CD4-positive, alpha-beta memory T cell (primary cell): ENCODE measurements around the gene IRF5. TPM values are rescaled to one million over a fixed set of nuclear protein-coding genes. Genes with fewer than 3 reads are reported as not detected.

Source experiments
- CTCF ChIA-PET: fragments of 350-600 bp; sonication (Branson Sonifier 250); formaldehyde crosslinking; loops from one replicate; lab custom pipeline; 2021; ENCODE audit warnings: inconsistent platforms; ENCODE audit not compliant: partially characterized antibody; lab: Charles Lee
- POLR2A ChIA-PET: fragments of 350-600 bp; sonication (Branson Sonifier 250); formaldehyde crosslinking; loops from one replicate; lab custom pipeline; 2021; ENCODE audit not compliant: partially characterized antibody; lab: Charles Lee
- DNase-seq, 5 donors: peaks; one replicate each; pipeline versions ENCODE4 v3.0.0 to v3.0.0-alpha.2; 2020 to 2022; ENCODE audit warnings: mixed read lengths in 1 of 5
- H3K27ac ChIP-seq: one replicate; pipeline ENCODE4 v1.7.0; 2013; ENCODE audit warnings: low read depth, low read length
- H3K27me3 ChIP-seq: 2 replicates; pipeline ENCODE4 v1.7.0; 2013; ENCODE audit warnings: mild to moderate bottlenecking, low read length, moderate library complexity; ENCODE audit not compliant: insufficient read depth
- H3K36me3 ChIP-seq: 2 replicates; pipeline ENCODE4 v1.7.0; 2013; ENCODE audit warnings: mild to moderate bottlenecking, low read length, moderate library complexity; ENCODE audit not compliant: insufficient read depth
- H3K4me1 ChIP-seq: 2 replicates; pipeline ENCODE4 v1.7.0; 2013; ENCODE audit warnings: mild to moderate bottlenecking, low read length, moderate library complexity; ENCODE audit not compliant: insufficient read depth
- H3K4me3 ChIP-seq, 2 donors: one replicate each; pipeline ENCODE4 v1.7.0; 2013; ENCODE audit warnings: low read length in 2 of 2, mild to moderate bottlenecking in 1 of 2
- H3K9me3 ChIP-seq, 2 donors: one replicate each; pipeline ENCODE4 v1.7.0; 2013; ENCODE audit warnings: low read length in 2 of 2, control low read depth in 1 of 2; ENCODE audit not compliant: control insufficient read depth in 1 of 2
- H3K27ac Mint-ChIP-seq, 7 donors: one replicate each; pipeline ENCODE4 v1.8.0; 2020 to 2021; ENCODE audit warnings: mixed read lengths in 7 of 7, mild to moderate bottlenecking in 6 of 7, inconsistent platforms in 3 of 7, moderate library complexity in 3 of 7
- H3K27me3 Mint-ChIP-seq, 2 donors: one replicate each; pipeline ENCODE4 v1.8.0; 2020 to 2021; ENCODE audit warnings: mixed read lengths in 2 of 2
- H3K36me3 Mint-ChIP-seq, 2 donors: one replicate each; pipeline ENCODE4 v1.8.0; 2020 to 2021; ENCODE audit warnings: mixed read lengths in 2 of 2, inconsistent platforms in 1 of 2, mild to moderate bottlenecking in 1 of 2
- H3K4me1 Mint-ChIP-seq, 4 donors: one replicate each; pipeline ENCODE4 v1.8.0; 2020 to 2021; ENCODE audit warnings: mixed read lengths in 4 of 4, mild to moderate bottlenecking in 1 of 4
- H3K4me3 Mint-ChIP-seq, 8 donors: one replicate each; pipeline ENCODE4 v1.8.0; 2020 to 2021; ENCODE audit warnings: mixed read lengths in 8 of 8, mild to moderate bottlenecking in 7 of 8, moderate library complexity in 6 of 8, inconsistent platforms in 3 of 8
- H3K9me3 Mint-ChIP-seq, 8 donors: one replicate each; pipeline ENCODE4 v1.8.0; 2020 to 2021; ENCODE audit warnings: mixed read lengths in 8 of 8, mild to moderate bottlenecking in 5 of 8, inconsistent platforms in 3 of 8, moderate library complexity in 1 of 8
- intact Hi-C: fragments of 100-400 bp; cut with micrococcal nuclease; formaldehyde crosslinking; loops from one replicate; pipeline ENCODE4 v1.15.1; 2023
- polyA plus RNA-seq, 2 donors: library from polyadenylated mRNA; unstranded; fragments of 300-500 nt; fragmentation: Illumina TruSeq; gene quantifications; one replicate each; pipeline ENCODE4 v1.2.3, GENCODE V29; 2021
- total RNA-seq, 2 experiments: library from RNA; stranded (reverse); gene quantifications; one replicate each; pipeline ENCODE4 v1.2.3, GENCODE V29; 2021

Gene IRF5
- total and polyA plus RNA-seq, 4 experiments from 2014 or later, result 7.2 to 27.8 (median 11.8) TPM

GRCh38 chr7:128923411-128923800, 14.3 kb upstream of the IRF5 start:
- Mint-ChIP-seq H3K27ac (peak overlapping the region in 1 of 7 donors; percentile 40), H3K9me3 (no peaks in the 10 kb centered on the region), H3K4me1 (no peaks in the 10 kb centered on the region), H3K27me3 (peaks cover 11 to 13% of the 10 kb centered on the region in 2 donors), H3K36me3 (no peaks in the 10 kb centered on the region), H3K4me3 (no peak overlapping the region)
- ChIA-PET POLR2A (interaction anchor here (0.6 kb wide), 1 partner anchor 10 kb away, joined by 3 read pairs; no protein-coding TSS in a partner anchor), CTCF (no interaction called here)
- H3K4me1 ChIP-seq, result no peaks in the 10 kb centered on the region
- DNase-seq, result no peak
- no peaks in the 10 kb centered on the region for H3K9me3 ChIP-seq
- intact Hi-C loops, result no loop called here
- H3K36me3 ChIP-seq, result no peaks in the 10 kb centered on the region
- no peak overlapping the region for H3K27ac ChIP-seq
- no peaks in the 10 kb centered on the region for H3K27me3 ChIP-seq
- no peak overlapping the region for H3K4me3 ChIP-seq

DNA sequence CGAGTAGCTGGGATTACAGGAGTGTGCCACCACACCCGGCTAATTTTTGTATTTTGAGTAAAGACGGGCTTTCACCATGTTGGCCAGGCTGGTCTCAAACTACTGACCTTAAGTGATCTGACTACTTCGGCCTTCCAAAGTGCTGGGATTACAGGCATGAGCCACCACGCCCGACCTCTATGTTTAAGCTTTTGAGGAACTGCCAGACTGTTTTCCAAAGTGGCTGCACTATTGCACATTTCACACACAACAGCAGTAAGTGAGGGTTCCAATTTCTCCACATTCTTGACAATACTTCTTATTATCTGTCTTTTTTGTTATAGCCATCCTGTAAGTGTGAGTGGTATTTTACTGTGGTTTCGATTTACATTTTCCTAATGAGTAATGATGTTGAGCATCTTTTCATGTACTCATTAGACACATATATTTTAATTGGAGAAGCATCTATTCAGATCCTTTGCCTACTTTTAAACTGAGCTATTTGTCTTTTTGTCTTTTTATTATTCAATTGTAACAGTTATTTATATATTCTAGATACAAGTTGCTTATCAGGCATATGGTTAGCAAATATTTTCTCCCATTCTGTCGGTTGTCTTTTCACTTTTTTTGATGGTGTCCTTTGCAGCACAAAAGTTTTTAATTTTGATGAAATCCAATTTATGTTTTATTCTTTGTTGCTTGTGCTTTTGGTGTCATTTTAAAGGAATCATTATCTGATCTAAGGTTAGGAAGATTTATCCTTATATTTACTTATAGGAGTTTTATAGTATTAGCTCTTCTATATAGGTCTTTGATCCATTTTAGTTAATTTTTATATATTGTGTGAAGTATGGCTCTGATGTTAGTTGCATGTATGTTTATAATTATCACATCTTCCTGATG, 12.8 kb upstream of the IRF5 start:
- Mint-ChIP-seq H3K9me3 (no peaks in the 10 kb centered on the region), H3K27me3 (peaks cover 9 to 10% of the 10 kb centered on the region in 2 donors), H3K36me3 (no peaks in the 10 kb centered on the region), H3K27ac (no peak overlapping the region), H3K4me1 (no peaks in the 10 kb centered on the region), H3K4me3 (no peak overlapping the region)
- DNase-seq, result no peak
- no peak overlapping the region for H3K4me3 ChIP-seq
- CTCF ChIA-PET, result no interaction called here
- no peaks in the 10 kb centered on the region for H3K4me1 ChIP-seq
- no peak overlapping the region for H3K27ac ChIP-seq
- H3K9me3 ChIP-seq, result no peaks in the 10 kb centered on the region
- H3K36me3 ChIP-seq, result no peaks in the 10 kb centered on the region
- intact Hi-C loops, result no loop called here
- POLR2A ChIA-PET, result no interaction called here
- no peaks in the 10 kb centered on the region for H3K27me3 ChIP-seq

GRCh38 chr7:128928159-128928813, 9.4 kb upstream of the IRF5 start:
- Histone ChIP-seq H3K9me3 (no peaks in the 10 kb centered on the region), H3K27me3 (no peaks in the 10 kb centered on the region), H3K36me3 (no peaks in the 10 kb centered on the region), H3K4me3 (no peak overlapping the region), H3K27ac (no peak overlapping the region), H3K4me1 (peaks cover 13% of the 10 kb centered on the region)
- Mint-ChIP-seq H3K27me3 (peaks cover 2 to 3% of the 10 kb centered on the region in 2 donors), H3K36me3 (no peaks in the 10 kb centered on the region), H3K4me3 (no peak overlapping the region), H3K4me1 (peaks cover 6 to 17% (median 11%) of the 10 kb centered on the region in 4 donors), H3K9me3 (no peaks in the 10 kb centered on the region), H3K27ac (peak overlapping the region in 1 of 7 donors; percentile 52)
- no peak for DNase-seq
- intact Hi-C loops, result no loop called here
- ChIA-PET CTCF (no interaction called here), POLR2A (no interaction called here)

GRCh38 chr7:128928882-128929788, 8.6 kb upstream of the IRF5 start:
- H3K27me3 Mint-ChIP-seq, result peaks cover 2% of the 10 kb centered on the region in 2 donors

DNA sequence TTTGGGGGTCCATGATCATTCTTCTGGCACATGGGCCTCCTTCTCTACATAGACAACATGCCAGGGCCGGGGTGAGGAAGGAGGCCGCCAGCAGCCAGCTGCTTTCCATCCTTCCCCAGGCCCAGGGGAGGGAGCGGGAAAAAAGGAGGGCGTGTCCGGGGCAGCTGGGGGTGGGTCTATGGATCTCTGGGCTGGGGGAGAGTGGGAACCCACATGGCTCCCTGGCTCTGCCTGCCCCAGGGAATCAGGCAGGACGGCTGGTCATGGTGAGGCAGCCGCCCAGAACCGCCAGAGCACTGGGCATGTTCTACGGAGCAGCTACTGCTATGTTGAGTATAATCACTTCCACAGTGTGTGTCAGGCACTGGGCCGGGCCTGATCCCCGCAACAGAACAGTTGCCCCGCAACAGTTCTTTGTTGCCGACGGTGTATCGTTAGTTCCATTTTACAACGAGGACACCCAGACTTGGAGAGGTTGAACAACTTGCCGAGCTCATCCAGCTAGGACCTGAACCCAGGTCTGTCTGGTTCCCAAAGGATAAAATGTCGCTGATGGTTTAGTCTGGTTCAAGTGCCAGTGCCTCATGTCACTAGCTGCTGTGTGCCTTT, 6.4 kb upstream of the IRF5 start:
- intact Hi-C loops, result no loop called here
- H3K36me3 Mint-ChIP-seq, result no peaks in the 10 kb centered on the region
- ChIA-PET CTCF (no interaction called here), POLR2A (no interaction called here)
- peaks cover 9 to 31% (median 16%) of the 10 kb centered on the region in 4 donors for H3K4me1 Mint-ChIP-seq
- Histone ChIP-seq H3K4me3 (no peak overlapping the region), H3K9me3 (no peaks in the 10 kb centered on the region), H3K4me1 (peaks cover 21% of the 10 kb centered on the region), H3K27ac (no peak overlapping the region), H3K36me3 (no peaks in the 10 kb centered on the region), H3K27me3 (no peaks in the 10 kb centered on the region)
- no peak overlapping the region for H3K4me3 Mint-ChIP-seq
- H3K9me3 Mint-ChIP-seq, result no peaks in the 10 kb centered on the region
- H3K27me3 Mint-ChIP-seq, result no peaks in the 10 kb centered on the region
- H3K27ac Mint-ChIP-seq, result no peak overlapping the region
- no peak for DNase-seq

More at GRCh38 chr7:128928882-128929788, 8.6 kb upstream of the IRF5 start:
- no peak overlapping the region for H3K4me3 Mint-ChIP-seq
- Histone ChIP-seq H3K27me3 (no peaks in the 10 kb centered on the region), H3K36me3 (no peaks in the 10 kb centered on the region), H3K9me3 (no peaks in the 10 kb centered on the region), H3K4me1 (peaks cover 21% of the 10 kb centered on the region), H3K27ac (no peak overlapping the region), H3K4me3 (no peak overlapping the region)
- peaks cover 9 to 24% (median 16%) of the 10 kb centered on the region in 4 donors for H3K4me1 Mint-ChIP-seq
- ChIA-PET POLR2A (no interaction called here), CTCF (no interaction called here)
- no peaks in the 10 kb centered on the region for H3K36me3 Mint-ChIP-seq
- intact Hi-C loops, result no loop called here
- H3K9me3 Mint-ChIP-seq, result no peaks in the 10 kb centered on the region
- DNase-seq, result no peak
- no peak overlapping the region for H3K27ac Mint-ChIP-seq

GRCh38 chr7:128931965-128932861, 5.5 kb upstream of the IRF5 start:
- DNase-seq, result no peak
- no peaks in the 10 kb centered on the region for H3K36me3 Mint-ChIP-seq
- Histone ChIP-seq H3K4me1 (peaks cover 21% of the 10 kb centered on the region), H3K36me3 (no peaks in the 10 kb centered on the region), H3K27ac (no peak overlapping the region), H3K4me3 (peak overlapping the region in 1 of 2 donors; percentile 26), H3K9me3 (no peaks in the 10 kb centered on the region), H3K27me3 (no peaks in the 10 kb centered on the region)
- no peaks in the 10 kb centered on the region for H3K9me3 Mint-ChIP-seq
- H3K4me1 Mint-ChIP-seq, result peaks cover 13 to 37% (median 20%) of the 10 kb centered on the region in 4 donors
- peak overlapping the region in 4 of 8 donors; percentile 5 to 89 (median 64) for H3K4me3 Mint-ChIP-seq
- ChIA-PET POLR2A (interaction anchor here (0.6 to 2.9 kb wide), 6 partner anchors 9 to 193 kb away, joined by 3 to 10 read pairs (median 4); partner anchors contain the start of genes CALU and TNPO3), CTCF (interaction anchor here (1.5 to 2.0 kb wide), 2 partner anchors 29 to 35 kb away, joined by 4 to 5 read pairs; no protein-coding TSS in a partner anchor)
- H3K27me3 Mint-ChIP-seq, result peaks cover 0 to 2% of the 10 kb centered on the region in 2 donors
- intact Hi-C loops, result no loop called here
- no peak overlapping the region for H3K27ac Mint-ChIP-seq
